Skeletal muscle cell (primary cell): ENCODE data around the gene MLIP.
A peak's percentile ranks its signal among the peaks of the same experiment; 100 is the strongest.
"Not testable (repeated sequence)": the region's sequence is repeated elsewhere in the genome, so short reads cannot be mapped to it uniquely, and the experiment has no call there.

Experiments used
- DNase-seq: peaks from one replicate; pipeline ENCODE4 v3.0.0-alpha.2; 2010; ENCODE audit warnings: low read depth
- H3K4me3 ChIP-seq: 2 replicates; pipeline ENCODE4 v1.5.1; 2011; ENCODE audit warnings: low read depth, mild to moderate bottlenecking, control low read depth, low read length, moderate library complexity

Gene MLIP

DNA sequence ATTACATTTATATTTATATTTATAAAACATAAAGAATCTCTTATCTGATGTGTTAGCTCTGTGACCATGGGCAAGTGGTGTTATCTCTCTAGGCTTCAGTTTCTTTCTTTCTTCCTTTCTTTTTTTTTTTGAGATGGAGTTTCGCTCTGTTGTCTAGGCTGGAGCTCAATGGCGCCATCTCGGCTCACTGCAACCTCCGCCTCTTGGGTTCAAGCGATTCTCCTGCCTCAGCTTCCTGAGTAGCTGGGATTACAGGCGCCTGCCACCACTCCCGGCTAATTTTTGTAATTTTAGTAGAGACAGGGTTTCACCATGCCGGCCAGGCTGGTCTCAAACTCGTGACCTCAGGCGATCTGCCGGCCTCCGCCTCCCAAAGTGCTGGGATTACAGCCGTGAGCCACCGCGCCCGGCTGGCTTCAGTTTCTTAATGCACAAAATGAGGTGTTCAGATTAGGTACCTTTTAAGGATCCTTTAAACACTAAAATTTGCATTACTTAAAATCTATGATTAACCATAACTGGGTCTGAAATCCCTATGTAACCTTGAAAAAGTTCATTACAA is 92.3 kb downstream of the MLIP start:
- not testable (repeated sequence) for H3K4me3 ChIP-seq, DNase-seq

DNA sequence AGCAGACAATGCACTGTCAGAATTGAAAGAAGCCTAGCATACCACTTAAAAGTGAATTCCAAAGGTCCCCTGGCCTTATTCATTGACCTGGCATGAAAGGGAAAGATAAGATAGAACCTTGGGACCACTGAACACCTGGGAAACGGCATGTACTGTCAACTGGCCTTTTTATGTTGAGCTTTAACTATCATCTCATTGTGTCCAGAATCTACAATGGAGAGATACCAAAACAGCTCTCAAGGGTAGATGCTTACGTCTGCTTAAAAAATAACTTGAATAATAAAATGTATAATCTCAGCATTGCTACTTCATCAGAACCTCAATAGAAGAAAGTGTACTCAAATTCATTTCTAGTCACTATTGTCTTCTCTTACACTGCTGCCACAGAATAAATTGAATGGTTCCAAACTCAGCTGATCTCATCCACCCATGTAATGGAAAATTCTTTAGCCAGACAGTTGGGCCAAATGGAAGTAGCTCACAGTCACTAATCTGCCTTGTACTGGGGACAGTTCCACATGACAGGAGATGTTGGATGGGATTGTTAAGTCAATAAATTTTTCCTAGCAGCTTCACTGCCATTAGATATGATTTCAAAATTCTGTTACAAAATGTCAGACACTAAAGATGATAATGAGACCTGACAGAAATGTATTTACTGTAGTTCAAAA is 93.8 kb downstream of the MLIP start:
- DNase-seq, result no peak
- H3K4me3 ChIP-seq, result no peak overlapping the region

DNA sequence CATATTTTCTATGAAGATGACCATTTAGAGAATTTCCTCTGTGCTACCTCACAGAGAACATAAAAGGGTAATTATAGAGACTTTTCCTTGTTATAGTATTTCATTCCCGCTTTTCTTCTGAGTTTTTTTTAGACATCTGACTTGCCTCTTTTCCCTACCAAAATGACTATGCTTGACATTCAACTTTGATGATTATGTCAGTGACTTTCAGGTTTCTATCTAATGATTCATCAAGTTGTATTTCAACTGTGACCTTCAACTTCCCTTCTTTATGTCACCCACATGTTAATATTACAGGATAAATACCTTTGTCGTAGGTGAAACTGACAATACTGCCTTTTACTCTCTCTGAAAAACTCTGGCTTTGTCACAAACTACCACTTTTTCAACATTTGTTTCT is 95.3 kb downstream of the MLIP start:
- H3K4me3 ChIP-seq, result no peak overlapping the region
- no peak for DNase-seq

DNA sequence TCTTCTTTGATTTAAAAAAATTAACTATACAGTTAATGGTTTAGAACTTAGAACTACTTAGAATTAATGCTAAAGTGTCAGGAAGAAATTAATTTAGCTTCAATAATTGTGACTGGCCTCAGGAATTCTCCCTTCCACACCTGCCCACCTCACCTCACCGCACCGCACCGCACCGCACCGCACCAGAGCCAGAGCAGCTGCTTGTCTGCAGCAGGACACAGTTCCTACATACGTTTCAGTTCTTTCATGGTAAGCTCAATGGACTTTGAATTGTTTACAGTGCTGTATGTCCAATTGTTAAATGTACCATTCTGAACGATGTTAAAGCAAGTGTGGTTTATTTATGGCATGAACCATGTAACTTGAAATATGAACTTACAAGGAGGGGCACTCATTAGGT is 98.7 kb downstream of the MLIP start:
- not testable (repeated sequence) for H3K4me3 ChIP-seq, DNase-seq

DNA sequence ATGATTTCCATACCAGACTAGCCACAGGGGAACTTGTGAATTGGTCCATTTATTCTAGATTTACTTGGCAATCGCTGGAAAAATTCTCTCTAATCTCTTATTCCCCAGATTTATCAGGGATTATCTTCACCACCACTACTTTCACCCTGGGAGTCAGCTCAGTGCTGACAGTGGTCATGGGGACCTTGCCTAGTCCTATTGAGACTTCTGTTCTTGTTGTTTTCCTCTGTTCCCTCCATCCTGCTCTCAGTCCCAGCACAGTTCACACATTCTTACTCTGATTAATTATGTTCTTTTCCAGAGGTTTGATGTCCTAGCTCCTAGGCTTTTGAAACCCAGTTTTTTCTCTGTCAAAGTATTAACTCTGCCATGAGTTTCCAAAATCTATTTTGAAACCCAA is 103.0 kb downstream of the MLIP start:
- H3K4me3 ChIP-seq, result no peak overlapping the region
- DNase-seq, result no peak

DNA sequence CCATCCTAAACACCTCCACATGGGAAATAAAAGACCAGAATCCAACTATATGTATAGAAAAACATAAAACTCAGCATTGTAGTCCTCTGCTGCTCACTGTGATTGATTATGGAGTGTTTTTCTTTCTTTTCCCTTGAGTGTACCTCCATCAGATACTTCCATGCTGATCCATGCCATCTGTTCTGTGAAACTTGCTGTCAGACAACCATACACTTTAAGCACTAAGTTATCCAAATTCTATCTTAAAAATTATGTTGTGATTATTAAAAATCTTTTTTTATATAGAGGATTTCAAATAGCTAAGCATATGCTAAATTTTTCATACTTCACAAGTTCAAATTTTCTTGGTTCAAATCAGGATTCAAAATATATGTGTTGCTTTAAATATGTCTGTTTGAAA is 105.1 kb downstream of the MLIP start:
- H3K4me3 ChIP-seq, result no peak overlapping the region
- DNase-seq, result no peak

DNA sequence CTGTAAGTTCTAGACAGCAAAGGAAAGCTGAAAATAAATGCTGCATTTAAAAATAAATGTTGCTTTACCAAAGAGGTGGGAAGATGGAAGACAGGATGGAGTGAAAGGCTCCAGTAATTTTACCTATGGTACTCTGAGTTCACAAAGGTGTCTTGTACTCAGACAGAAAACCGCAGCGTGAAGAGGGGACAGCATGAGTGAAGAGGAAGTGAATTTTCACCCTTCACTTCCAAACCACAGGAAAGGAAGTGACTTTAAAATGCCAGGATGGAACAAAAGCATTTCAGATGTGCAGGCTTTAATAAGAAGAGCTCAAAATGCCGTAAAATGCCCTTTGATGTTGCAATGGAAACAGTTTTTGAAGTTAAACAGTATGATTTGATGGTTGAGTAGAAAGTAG is 105.8 kb downstream of the MLIP start:
- no peak for DNase-seq
- H3K4me3 ChIP-seq, result no peak overlapping the region

DNA sequence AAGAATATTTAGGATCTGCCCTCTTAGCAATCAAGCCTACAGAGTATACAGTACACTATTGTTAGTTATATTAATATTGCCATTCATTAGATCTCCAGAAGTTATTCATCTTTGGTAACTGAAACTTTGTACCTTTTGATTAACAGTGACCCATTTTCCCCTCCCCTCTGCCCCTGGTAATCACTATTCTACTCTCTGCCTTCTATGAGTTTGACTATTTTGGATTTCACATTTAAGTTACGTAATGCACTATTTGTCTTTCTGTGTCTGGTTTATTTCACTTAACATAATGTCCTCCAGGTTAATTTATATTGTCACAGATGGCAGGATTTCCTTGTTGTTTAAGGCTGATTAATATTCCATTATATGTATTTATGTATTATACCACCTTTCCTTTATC is 111.0 kb downstream of the MLIP start:
- no peak for DNase-seq
- no peak overlapping the region for H3K4me3 ChIP-seq

DNA sequence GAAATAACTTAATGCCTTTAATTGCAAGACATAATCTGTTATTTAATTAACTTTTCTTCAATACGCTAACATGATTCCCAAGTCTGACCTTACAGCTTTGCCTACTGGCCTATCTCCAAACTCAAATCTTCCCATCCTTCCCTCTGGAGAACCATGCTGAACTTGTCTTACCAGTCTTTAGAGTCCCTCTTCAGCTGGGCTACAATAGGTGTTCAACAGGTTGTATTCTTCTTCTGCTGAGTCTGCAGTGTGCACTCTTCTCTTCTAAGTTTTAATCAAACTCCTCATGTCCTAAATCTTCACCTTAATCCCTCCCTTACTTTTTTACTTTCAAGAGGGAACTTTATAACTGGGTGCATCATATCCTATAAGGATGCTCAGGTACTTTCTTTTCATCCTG is 121.5 kb downstream of the MLIP start:
- H3K4me3 ChIP-seq, result no peak overlapping the region
- DNase-seq, result no peak

DNA sequence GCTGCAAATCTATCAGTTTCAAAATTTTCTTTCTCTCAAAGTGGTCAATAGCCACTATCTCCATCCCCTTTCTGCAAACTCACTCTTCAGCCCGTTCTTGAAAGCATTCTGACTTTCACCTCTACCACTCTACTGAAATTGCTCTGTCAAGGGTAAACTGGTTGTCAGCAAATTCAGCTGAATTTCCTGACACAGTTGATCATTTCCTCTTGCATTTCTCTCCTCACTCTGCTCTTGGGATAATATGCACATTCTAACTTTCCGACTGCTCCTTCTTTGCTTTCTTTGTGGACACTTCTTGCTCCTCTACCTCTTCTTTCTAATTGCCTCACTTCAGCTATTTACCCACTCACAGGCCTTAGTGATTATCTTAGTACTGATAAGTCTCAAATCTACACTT is 123.3 kb downstream of the MLIP start:
- H3K4me3 ChIP-seq, result no peak overlapping the region
- DNase-seq, result no peak

DNA sequence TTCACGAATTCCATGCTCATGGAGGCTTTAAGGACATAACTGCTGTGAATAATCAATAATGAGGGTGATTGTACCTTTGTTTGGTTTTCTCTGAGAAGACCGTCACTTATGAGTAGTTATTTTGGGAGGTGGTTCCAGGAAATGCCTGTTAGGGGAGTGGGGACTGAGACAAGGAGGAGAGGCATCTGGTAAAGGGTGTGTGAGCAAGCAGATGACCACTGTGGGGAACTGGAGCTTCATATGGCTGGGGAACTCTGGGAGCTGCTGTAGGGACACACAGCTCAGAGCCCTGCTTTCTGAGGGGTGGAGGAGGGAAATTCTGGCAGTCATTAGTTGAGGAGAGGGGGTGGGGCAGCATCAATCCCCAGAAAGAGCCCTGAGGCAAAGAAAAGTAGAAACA is 125.7 kb downstream of the MLIP start:
- no peak overlapping the region for H3K4me3 ChIP-seq
- no peak for DNase-seq

DNA sequence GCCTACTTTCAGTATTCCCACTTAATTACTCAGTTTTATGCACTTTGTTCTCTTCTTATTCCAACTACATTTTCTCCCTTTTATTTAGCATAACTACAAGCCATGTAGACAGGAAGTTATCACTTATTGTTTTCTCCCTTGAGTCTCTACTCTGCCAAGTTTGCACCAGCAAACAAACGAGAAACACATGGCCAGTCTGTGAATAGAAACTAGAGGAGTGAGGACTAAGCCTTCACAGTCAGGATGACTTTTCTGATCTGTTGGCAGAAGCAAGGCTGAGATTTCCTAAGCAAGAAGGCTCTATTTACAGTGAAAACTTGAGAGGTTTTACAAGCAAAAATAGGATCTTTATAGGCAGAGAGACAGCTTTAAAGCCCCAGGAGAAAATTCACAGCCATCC is 127.2 kb downstream of the MLIP start:
- H3K4me3 ChIP-seq, result no peak overlapping the region
- DNase-seq, result peak; percentile 51

DNA sequence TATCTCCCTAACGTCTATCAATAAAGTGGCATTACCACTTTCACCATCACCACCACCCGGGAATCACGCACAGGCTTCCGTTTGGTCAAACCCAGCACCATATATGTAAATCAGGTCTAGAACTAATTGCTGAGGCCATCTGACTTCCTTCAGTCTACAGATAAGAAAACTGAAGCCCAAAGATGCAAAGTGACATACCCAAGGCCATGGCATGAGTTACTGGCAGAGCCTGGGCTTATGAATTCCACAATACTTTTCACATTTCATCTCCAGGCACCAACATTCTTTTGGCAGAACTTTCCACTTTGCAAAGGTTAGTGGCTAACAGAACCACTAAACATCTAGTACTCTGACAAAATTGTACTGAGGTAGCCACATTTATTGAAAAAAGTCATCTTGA is 132.5 kb downstream of the MLIP start:
- no peak overlapping the region for H3K4me3 ChIP-seq
- DNase-seq, result no peak

DNA sequence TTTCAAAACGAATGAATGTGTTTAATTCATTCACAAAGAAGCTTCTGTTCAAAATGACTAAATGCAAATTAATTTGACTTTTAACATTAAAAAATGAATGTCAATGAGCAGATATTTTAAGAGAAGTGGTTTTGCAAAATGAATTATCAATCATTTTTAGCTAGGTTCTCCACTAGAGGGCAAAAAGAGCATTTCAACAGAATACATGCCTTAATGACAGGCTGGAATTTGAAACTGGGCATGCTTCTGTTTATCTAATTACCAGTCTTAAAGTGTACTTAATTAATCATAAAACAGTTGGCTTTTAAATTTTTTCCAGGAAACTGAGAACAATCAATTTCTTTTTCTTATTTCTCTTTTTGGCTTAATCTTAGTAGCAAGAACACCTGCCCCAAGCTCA is 133.2 kb downstream of the MLIP start:
- no peak for DNase-seq
- H3K4me3 ChIP-seq, result no peak overlapping the region

DNA sequence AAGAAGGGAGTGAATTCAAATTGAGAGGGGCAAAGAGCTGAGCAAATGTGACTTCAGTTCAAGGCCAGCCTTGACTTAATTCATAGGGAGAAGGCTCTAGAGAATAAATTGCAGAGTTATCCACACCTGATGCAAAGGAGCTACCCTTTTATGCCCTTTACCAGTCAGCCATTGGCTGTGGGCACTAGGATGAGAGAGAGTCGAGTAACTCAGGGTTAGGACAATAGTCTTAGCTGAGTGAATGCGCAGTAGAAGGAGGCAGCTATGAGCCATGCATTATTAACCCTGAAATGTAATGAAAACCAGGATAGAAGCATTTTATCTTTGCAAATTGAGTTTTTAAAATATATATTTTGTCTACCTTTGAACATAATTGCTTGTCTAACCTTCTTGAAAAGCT is 134.0 kb downstream of the MLIP start:
- H3K4me3 ChIP-seq, result no peak overlapping the region
- no peak for DNase-seq

DNA sequence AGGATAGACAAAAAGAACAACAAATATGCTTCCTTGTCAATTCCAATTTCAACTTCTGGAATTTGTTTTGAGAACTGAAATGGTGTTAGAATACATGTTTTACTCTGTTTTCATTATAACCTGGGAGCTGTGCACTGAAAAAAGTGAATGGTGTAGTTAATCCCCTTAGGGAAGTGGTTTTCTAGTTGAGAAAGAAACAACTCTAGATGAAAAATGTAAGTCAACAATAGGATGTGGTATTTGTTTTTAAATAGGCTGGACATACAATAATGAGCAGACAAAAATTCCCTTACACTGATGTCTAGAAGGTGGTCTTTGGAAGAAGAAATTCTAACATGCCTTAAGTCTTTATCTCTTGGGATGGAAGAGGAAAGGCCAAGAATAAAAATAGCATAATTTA is 137.1 kb downstream of the MLIP start:
- no peak overlapping the region for H3K4me3 ChIP-seq
- DNase-seq, result no peak

DNA sequence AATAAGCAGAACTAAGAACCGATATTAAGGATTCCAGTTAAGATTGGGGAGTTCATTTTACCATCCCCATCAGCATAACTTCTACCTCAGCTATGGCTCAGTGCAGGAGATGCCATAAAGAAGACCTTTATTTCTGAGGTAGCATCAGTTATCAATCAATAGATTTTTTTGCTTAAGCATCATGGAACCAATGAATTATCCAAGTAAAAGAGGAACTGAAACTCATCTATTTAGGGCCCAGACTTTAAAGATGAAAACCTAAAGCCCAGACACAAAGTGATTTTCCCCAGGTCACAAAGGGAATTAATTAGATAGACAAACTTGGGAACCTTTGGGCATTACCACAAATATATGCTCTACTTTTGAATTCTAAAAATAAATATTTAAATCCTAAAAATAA is 137.8 kb downstream of the MLIP start:
- H3K4me3 ChIP-seq, result no peak overlapping the region
- DNase-seq, result no peak

DNA sequence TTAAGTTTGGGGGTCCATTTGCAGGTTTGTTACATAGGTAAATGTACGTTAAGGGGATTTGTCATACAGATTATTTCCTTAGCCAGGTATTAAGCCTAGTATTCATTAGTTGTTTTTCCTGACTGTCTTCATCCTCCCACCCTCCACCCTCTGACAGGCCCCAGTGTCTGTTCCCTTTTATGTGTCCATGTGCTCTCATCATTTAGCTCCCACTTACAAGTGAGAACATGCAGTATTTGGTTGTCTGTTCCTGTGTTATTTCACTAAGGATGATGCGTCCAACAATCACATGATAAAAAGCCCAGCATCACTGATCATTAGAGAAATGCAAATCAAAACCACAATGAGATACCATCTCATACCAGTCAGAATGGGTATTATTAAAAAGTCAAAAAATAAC is 138.6 kb downstream of the MLIP start:
- DNase-seq, result not testable (repeated sequence)

DNA sequence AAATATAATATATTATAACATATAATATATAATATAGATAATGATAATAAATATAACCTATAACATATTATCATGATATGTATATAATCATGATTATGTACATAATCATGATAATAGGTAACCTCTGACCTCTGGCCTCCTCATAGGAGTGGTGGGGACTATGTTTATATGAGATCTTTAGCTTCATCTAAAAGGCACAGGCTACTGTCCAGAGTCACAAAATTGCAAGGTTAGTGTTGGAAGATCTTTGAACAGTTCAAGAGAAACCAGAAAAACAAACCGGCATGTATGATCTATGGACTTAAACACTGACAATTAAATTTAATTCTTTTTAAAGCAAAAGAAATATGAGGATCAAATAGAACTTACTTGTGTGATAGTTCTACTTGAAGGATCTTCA is 141.3 kb downstream of the MLIP start:
- no peak overlapping the region for H3K4me3 ChIP-seq
- no peak for DNase-seq

More for the DNA sequence above, 138.6 kb downstream of the MLIP start:
- H3K4me3 ChIP-seq, result not testable (repeated sequence)

DNA sequence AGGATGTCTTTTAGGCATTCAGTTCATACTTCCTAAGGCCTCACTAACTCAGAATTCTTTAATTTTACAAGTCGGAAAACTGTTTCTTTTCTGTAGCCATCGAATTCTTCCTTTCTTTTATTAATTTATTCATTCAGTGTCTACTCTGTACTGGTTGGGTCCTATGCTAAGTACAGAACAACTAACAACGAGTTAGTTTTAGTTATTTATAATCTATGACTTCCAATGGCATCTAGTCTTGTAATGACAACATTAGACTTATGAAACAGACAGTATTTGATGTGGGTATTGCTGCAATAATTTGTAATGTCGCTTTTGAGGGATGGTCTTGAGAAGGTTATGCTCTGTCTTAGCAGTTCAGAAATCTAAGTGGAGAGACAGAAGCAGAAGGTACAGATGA is 141.7 kb downstream of the MLIP start:
- H3K4me3 ChIP-seq, result no peak overlapping the region
- DNase-seq, result no peak

DNA sequence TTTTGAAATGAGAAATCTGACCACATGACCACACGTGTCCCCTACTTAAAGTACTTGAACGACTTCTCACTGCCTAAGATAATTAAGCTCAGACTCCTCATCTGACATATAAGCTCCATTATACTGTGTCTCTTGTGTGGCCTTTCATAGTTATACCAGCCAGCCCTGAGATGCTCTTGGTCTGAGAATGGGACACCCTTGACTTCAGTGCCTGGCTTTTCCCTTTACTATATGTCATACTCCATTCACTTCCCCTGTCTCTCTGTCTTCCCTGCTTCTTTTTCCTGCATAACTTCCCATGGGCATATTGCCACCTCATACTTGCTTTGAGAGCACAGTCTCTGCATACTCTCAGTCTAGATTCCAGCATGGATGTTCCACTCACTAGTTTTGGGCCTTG is 143.6 kb downstream of the MLIP start:
- DNase-seq, result no peak
- no peak overlapping the region for H3K4me3 ChIP-seq

DNA sequence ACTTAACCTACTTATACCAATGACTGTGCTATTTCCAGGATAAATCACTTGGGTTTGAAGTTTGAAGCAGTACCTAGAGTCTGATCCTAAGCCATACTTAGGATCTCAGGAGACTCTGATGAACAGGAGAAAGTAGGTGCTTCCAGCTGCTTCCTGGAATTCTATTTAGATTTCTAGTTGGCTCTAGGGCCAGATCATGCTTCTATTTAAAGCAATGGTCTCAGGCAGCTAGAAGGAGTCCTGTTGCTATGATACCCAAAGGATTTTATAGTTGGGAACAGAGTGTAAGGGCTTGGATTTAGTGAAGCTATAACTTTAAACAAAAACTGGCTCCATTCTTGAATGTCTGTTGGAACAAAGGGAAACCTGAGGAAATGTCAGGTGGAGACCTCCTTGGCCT is 144.6 kb downstream of the MLIP start:
- peak; percentile 6 for DNase-seq
- no peak overlapping the region for H3K4me3 ChIP-seq
